GM19468 (cell line): ENCODE results near the gene TIMM17B.

Source experiments
- ATAC-seq: cut with Tn5 transposase; IDR thresholded peaks from one replicate; pipeline ENCODE4 v1.9.1; 2021; ENCODE audit warnings: mild to moderate bottlenecking, moderate library complexity, moderate number of reproducible peaks; ENCODE audit not compliant: unreplicated experiment; ENCODE audit errors: extremely low read depth

Gene TIMM17B

GRCh38 chrX:48919360-48919841 is 21.8 kb upstream of the TIMM17B start:
- no peak for ATAC-seq

DNA sequence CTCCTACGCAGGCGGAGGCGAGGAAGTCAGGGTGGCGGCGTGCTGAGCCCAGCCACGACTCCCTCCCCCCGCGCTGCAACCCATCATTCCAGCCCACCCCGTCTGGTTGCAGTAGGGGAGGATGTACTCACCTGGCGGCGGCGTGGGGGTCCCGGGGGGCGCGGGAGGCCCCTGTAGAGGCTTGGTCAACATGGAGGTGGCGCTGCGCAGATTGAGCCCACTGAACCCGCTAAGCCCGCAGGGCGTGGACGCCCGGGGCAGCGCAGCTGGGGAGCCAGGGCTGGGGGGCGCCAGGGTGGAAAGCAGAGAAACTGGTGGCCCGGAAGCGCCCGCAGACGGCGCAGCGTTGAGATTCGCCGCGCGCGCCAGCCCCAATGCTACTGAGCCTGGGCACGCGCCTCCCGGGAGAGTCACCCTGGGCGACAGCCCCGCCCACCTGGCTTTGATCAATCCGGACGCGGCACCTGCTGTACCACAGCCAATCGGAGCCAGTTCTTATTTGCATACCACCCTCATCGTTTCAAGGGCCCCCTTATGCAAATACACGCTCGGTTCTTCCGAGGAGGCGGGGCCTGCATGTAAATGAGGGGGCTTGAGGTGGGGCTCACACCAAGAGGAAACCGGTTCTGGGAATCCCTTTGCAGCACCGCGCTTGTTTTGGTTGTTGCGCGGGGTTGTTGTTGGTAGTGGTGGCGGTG is 21.2 kb upstream of the TIMM17B start, which contains the start of gene PIM2:
TSS of gene PIM2 (minus strand) at position 382 of the 698 bp plus-strand sequence. CDS start at position 192, 190 bp downstream.
- ATAC-seq, result no peak

GRCh38 chrX:48918301-48918642 is 20.7 kb upstream of the TIMM17B start:
- ATAC-seq, result no peak

GRCh38 chrX:48917139-48918001 is 19.8 kb upstream of the TIMM17B start:
- peak; percentile 21 for ATAC-seq

DNA sequence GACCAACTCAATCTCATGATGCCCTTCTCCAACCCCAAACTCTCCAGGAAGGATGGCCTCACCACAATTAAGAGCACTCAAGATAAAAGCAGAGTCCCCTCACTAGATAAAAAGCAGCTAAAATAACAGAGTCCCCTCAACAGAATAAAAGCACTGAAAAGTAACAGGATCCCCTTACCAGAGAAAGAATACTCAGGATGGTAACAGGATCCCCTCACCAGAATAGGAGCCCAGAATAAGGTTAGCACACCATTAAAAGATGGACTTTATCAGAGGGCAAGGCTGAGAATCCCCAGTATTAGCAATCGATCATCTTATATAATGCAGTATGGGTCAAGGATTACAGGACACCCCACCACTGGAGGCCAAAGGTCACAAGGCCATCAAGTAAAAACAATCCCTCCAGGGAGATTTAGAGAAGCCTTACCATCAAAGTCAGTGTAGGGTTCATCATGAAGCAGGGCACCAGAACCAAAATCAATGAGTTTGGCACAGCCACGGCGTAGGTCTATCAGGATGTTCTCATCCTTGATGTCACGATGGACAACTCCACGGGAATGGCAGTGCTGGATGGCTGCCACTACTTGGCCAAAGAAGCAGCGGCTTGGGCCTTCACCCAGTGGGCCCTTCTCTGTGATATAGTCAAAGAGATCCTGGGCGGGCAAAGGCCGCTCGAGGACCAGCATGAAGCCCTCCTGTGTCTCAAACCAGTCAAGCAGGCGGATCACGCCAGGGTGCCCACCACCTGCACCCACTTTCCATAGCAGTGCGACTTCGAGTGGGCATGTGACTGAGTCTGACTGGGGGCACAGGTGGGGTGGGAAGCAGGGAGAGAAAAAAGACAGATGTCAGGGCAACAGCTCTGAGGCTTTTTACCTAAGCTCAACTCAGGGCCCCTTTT is 17.3 kb upstream of the TIMM17B start:
- no peak for ATAC-seq

DNA sequence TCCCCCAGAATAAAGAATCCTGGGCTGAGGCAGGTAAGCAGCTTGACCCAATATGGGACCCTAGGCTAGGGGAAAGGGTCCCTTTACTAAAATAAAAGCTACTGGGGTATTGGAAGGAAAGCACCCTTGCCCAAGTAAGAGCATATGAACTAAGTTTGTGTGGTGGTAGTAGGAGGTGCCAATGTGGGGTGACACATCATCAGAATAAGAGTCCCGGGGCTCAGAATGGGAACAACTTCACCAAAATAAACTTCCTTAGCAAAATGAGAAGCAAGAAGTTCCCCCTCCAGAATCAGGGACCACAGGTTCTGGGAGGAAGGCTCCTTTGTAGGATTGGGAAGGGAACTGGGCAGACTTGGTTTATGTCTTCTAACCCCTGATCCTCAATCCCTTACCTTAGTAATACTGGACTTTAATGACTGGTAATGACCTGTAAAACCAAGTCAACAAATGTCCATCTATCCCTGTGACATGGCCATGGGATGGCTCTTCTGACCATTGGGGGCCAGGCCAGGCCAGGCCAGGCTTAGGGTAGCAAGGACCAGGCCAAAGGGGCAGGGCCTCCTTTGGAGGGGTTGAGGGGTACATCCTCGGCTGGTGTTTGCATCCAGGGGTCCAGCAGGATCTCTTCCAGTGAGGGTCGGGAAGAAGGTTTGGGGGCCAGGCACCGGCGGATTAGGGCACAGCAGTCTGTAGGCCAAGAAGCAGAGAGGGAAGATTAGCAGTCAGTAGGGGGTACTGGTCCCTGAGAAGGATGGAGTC is 16.2 kb upstream of the TIMM17B start:
- no peak for ATAC-seq

DNA sequence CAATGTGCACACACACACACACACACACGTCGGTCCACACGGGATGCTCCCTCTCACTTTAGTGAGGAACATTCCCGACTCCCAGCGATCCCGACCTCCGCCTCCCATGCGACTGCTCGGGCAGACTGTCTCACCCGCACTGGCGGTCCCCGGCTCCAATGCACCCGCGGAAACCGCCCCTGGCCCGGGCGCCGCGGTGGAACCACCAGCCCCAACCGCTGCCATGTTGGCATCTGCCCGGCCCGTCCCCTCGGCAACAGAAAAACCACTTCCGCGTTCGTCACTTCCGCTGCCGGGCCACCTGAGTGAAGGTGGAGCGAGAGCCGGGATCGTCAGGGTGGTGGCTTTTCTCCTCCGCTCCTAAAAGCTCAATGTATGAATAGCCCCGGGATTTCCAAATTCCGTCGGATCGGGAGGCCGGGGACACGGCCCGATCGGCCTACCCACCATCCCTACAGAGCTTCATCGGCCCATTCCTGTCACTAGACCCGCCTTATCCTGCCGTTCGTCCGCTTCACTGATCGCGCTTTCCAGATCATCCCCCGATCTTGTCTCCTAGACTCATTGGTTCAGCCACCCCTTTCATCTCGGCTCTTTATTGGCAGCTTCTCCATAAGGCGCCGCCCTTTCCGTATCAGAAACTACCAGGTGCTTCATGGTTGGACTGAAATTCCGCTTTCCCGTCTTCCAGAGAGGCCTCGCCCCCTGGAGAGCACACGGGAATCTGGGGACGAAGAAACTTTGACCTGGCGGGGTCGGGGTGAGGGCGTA is 14.0 kb upstream of the TIMM17B start, which contains the start of gene SLC35A2:
TSS of gene SLC35A2 (minus strand) at position 235 of the 771 bp plus-strand sequence. CDS start at position 225, 10 bp downstream.
- no peak for ATAC-seq

DNA sequence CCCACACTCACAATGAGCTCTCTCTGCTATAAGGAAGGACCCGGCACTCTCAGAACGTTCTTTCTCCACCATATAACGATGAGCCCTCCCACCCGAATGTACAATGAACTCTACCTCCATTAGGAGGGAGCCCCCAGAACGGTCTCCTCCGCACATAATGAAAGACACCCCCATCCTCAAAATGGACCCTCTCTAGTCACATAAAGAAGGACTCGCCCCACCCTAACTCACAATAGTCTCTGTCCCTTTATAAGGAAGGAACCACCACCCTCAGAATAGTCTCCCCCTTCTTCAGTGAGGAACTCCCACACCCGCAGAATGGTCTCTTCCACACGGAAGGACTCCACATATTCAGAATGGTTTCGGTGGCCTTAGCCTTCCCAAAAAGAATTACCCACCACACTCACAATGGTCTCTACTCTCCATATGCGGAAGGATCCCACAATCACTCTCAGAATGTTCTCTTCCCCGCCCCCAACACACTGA is 13.4 kb upstream of the TIMM17B start:
- no peak for ATAC-seq

DNA sequence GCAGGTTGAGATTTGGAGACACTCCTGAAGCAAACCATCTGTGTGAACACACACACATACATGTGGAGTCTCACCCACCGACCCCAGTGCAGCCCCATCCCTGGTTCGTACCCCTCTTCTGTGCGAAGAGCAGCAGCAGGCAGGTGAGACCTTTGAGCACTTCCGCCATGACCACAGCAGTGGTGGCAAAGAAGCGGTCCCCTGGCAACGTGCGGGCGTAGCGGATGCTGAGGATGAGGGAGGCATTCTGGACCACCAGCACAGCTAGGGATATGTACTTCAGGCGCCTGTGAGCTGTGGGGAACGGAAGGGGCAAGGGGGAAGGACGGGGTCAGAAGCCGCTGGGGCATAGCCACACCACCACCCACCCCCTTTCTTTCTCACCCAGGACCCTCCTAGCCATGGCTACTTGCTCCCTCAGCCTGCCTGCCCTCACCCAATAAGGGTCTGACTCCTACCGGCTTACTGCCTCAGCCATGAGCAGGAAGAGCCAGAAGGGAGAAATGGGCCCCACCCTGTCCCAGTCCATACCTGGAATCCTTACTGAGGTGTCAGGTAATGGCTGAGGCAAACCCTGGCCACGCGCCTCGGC is 12.2 kb upstream of the TIMM17B start:
- ATAC-seq, result no peak

DNA sequence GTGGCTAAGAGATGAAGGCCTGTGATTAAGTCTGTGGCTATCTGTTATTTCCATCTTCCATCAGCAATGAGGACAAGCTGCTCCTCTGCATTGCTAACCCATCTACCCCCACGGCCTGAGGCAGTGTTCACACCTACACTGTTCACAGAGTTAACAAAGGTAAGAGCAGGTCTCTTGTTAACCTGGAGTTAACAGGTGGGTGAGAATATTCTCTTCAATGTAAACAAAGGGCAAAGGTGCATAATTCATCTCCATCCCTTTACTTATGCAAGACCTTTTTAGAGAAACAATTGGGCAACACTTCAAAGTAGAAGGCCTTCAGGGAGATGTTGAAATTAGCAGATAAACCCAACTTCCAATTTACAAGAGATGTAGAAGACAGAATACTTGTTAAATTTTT is 11.0 kb upstream of the TIMM17B start:
- ATAC-seq, result no peak

- ATAC-seq, result no peak
Measured at GRCh38 chrX:48905090-48905790, 7.7 kb upstream of the TIMM17B start.

DNA sequence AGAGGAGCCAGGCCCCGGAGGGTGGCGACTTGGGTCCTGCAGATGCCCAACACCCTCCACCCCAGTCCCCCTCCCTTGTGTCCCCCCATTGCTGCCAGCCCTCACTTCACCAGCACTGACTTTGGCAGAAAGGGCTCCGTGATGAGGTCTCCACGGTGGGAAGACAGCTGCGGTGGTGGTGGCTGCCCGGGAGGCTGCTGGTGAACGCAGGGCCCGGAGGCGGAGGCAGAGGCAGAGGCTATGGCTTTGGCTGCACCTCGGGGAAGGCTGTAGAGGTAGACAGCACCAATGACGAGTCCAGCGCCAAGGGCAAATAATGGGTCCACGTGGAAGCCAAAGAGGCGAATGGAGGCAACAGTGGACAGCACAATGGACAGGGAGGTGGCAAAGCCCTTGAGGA is 7.1 kb upstream of the TIMM17B start:
- ATAC-seq, result no peak

DNA sequence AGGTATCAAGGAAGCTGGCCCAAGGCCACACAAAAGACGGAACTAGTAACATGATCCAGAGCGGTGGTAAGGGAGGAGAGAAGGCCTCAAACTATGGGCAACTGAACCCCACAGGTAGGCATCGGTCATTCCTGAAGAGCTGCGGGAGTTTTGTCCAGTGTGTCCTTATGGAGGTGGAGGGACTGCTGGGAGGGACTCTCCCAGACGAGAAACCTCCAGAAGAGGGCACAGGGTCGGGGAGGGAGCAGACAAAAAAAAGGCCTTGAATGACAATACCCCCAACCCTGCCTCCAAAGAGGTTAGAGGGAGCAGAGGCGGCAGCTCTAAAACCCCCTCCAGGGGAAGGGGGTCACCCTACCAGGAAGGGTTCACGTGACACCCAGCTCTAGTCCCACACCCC is 6.6 kb upstream of the TIMM17B start:
- ATAC-seq, result no peak

- ATAC-seq, result no peak
Measured at GRCh38 chrX:48903290-48903689, 5.7 kb upstream of the TIMM17B start.

DNA sequence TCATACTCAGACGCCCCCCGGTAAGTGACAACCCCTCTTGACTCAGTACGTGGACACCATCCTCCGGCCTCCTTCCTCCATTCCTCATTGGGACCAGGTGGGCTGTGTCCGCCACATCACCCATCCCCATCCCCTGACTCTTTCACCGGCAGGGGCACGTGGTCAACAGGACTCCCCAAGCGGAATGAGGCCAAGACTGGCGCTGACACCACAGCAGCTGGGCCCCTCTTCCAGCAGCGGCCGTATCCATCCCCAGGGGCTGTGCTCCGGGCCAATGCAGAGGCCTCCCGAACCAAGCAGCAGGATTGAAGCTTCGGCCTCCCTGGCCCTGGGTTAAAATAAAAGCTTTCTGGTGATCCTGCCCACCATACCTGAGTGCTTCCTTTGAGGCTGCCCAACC is 5.2 kb upstream of the TIMM17B start:
- no peak for ATAC-seq

DNA sequence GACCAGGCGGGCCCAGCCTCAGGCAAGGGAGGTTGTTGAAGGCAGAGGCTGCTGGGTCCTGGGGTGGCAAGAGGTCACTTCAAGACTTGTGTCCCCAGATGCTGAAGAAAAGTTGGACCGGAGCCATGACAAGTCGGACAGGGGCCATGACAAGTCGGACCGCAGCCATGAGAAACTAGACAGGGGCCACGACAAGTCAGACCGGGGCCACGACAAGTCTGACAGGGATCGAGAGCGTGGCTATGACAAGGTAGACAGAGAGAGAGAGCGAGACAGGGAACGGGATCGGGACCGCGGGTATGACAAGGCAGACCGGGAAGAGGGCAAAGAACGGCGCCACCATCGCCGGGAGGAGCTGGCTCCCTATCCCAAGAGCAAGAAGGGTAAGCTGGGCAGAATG is 4.6 kb upstream of the TIMM17B start:
- ATAC-seq, result no peak

DNA sequence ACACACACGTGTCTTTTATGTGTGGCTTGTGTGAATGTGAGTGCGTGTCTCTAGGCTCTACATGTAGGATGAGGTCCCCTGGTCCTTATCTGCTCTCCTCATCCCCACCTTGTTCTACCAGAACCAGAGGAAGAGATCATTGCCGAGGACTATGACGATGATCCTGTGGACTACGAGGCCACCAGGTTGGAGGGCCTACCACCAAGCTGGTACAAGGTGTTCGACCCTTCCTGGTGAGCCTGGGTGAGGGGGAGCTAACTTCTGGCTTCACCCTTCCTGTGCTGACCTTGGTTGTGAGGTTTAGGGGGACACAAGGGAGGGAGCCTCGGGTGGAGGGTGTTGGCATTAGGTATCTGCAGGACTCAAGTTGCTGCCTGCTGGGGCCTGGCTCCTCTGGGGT is 3.5 kb upstream of the TIMM17B start:
- no peak for ATAC-seq

GRCh38 chrX:48899078-48899410 is 1.5 kb upstream of the TIMM17B start:
- ATAC-seq, result no peak
